HG03571 (cell line): ENCODE data around the gene YRDC.
A peak's percentile ranks its signal among the peaks of the same experiment; 100 is the strongest.

Experiments
- ATAC-seq: cut with Tn5 transposase; IDR thresholded peaks from one replicate; pipeline ENCODE4 v1.9.1; 2021; ENCODE audit not compliant: unreplicated experiment

YRDC gene

DNA sequence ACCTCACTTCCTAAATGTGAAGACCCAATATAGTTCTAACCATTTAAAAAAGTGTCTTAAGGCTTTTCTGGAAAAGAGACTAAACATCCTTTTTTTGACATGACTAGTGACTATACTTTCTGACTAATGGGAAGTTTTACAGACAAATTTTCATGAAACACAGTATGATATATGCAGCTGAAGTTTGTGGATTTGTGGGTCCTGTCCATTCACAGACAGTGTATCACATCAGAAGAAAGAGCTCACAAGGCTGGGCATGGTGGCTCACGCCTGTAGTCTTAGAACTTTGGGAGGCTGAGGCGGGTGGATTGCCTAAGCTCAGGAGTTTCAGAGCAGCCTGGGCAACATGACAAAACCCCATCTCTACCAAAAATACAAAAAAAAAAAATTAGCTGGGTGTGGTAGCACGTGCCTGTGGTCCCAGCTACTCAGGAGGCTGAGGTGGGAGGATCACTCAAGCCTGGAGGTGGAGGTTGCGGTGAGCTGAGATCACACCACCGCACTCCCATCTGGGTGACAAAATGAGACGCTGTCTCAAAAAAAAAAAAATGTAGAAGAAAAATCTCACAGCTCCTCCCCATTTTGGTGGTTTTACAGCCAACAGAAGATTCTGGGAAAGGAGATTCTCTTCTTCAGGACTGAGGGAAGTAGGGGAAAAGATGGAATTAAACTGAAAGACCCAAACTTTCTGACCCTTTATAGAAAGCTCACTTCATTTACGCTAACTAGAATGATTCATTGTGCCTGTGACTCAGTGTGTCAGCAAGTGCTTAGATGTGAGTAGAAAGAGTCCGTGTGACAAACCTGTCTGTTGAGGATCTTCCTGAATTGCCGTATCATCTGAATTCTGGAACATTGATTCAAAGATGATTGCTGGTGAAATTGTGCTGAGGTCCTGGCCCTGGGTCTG is 15.2 kb upstream of the YRDC start:
- no peak for ATAC-seq

DNA sequence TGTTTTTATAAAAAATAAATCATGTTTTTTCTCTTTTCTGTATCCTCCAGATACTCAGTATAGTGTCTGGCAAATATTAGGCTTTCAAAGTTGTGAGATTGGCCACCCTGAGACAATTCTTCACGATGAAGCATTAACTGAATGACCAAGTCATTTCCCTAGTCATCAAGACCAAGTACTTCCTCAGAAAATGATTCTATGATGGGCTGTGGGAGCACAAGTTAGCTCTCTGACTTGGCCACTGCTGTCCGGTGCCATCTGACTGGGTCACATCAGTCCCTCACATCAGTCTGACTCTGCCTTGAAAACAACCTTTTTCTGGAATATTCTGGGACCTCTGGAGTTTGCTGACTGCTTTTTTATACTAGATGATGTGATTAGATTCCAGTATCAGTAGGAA is 13.5 kb upstream of the YRDC start:
- ATAC-seq: no peak

DNA sequence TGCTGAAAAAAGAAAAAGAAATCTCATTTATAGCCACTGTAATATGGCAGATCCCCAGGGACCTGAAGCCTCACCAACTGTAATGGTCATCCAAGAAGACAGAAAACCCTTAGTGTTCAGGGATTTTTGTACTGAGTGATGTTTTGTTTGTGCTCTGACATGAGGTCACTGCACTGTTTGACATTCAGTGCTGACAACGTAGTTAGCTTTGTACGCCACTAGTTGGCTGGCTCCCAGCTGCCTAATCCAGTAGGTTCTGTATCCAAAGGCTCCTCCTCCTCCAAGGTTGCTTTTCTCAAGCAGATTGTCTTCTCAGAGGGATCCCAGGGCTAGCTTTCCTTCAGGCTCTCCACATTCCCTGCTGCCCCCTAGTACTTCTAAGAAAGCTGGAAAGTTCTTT is 9.5 kb upstream of the YRDC start:
- ATAC-seq: no peak

DNA sequence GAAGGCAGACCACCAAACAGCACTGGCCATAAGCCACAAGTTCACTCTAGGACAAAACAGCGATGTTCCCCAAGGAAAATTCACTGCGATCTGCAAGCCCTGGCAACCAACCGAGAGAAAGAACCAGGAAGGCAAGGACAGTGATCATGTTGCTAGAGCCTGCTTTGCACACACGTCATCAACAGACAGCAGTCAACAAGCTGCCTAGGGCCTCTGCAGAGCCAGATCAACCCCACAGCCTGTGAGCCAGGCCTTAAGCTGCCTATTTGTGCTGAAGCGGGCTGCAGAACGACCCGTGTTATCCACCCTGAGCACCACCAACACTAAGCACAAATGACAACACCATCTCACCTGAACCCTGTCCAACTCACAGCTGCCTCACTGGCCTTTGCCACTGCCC is 6.2 kb upstream of the YRDC start:
- no peak for ATAC-seq

DNA sequence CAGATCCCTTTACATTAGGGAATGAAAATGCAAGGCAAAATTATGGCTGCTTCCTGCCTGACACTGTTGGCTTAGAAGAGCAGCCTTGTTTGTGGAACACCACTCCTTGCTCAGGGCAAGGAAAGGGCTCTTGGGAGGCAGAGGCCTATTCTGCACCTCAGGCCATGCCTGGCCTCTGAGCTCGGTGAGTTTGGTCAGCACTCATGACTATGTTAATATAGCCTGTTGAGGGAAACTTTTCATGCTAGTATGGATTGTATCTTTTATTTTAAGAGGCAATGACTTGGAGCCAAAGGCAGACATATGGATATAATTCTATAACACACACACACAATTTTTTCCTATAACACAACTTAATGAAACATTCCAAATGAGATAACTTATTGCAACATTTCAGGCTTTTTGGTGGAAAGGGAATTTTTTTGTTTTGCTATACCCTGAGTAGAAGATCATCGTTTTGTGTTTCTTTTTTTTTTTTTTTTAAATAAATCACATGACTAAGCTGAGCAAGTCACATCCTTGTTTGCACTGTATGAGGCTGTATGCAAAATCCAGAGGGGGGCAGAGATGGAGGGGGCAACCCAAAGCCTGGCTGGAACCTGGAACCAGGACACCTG is 5.6 kb upstream of the YRDC start:
- no peak for ATAC-seq

DNA sequence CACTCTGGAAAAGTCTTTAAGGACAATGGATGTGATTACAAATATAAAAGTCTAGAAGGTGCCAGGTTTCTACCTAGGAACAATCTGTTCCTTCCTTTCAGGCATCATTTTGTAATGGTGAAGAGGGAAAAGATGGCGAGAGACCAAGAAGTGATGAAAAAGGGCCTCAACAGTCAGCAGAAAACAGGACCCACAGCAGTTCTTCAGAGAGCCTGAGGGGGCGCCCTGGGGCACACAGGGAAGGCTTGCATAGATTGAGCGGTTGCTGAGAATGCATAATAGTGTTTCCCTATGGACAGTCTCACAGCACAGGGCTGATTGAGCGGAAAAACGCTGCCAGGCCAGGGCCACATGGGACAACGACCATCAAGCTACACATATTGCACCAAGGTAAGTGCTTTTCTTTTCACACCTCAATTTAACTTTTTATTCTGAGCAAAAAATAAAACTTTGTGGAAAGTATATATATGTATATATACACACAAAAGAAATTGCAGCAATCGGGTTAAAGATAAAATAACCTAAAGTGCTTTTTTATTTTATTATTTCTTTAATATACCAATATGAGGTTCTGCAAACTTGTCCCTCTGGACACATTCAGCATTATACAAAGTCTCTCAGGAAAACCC is 3.1 kb upstream of the YRDC start:
- ATAC-seq: no peak

DNA sequence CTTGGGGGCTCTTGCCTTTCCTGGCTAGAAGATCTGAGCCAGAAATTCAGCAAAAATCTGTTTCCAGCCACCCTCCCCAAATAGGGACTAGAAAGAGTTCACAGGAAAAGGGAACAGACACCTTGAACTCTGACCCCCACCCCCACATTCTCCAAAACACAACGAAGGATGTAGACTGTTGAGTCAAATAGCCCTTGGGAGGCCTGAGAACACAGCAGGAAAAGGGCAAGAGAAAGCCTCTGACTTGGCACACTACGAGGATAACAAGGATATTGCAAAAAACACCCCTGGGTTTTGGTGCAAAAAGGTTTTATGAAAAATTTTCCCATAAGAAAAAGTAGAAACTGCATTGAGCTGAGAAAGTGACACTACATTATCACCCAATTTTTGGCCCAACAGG is 1.9 kb upstream of the YRDC start:
- no peak for ATAC-seq

DNA sequence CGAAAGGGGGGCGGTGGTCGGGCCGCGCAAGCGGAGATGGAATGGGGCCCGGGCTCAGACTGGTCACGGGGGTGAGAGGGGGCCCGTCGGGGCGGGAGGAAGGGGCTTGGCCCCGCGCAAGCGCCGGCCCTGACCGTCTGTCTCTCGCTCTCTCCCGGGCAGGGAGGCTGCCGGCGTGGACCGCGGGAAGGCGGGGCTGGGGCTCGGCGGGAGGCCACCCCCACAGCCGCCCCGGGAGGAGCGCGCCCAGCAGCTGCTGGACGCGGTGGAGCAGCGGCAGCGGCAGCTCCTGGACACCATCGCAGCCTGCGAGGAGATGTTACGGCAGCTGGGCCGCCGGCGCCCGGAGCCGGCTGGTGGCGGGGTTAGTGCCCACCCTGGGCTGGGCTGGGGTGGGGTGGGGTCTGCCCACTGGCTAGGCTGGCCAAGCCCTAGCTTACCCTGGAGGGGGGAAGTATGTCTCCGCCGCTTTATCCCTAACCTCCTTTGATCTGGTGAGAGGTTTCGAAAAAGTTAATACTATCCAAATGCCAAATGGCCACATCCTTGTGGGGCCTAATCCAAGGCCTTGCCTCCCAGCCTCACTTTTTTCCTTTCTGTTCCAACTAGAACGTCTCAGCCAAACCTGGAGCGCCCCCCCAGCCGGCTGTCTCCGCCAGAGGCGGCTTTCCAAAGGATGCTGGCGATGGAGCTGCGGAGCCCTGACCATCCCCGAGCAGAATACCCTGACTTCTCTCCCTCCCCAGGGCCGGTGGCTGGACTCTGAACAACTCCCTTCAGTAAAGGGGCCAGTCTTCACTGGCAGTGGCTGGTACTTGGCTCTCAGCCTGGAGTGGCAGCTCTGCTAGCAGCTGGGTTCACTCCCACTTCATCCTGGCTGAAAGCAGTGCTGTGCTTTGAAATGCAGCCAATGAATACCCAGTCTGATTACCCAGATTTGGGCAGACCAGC is 636 bp upstream of the YRDC start:
- ATAC-seq: peak; percentile 39

DNA sequence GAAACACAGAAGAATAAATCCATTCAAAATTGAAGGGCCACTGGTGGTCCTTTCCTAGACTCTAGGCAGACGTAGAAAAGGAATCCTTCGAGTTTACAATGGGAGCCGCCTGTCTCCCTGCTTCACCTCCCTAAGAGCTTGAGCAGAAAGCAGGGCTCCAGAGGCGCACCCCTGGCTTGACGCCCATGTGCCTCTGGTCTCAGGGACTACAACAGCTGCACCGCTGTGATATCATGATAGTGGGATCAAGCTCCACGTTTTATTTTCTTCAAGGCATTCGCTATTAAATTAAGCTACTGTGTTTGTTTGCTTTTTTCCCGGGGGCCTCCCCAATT is 821 bp downstream of the YRDC start:
- ATAC-seq: no peak

DNA sequence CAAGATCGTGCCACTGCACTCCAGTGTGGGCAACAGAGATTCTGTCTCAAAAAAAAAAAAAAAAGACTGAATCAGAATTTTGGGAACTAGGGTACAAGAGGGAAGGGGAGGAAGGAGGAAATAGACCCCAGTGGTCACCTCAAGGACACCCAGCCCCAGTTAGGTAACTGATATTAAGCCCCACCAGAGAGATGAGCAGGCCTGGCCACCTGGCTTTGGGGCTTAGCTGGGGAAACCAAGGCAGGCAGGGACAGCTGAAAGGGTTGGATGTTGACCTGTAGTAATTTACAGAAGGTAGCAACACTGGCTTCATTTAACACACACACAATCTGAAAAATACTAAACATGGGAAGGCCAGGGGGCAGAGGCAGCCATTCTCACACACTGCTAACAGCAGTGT is 5.6 kb downstream of the YRDC start:
- ATAC-seq: no peak

DNA sequence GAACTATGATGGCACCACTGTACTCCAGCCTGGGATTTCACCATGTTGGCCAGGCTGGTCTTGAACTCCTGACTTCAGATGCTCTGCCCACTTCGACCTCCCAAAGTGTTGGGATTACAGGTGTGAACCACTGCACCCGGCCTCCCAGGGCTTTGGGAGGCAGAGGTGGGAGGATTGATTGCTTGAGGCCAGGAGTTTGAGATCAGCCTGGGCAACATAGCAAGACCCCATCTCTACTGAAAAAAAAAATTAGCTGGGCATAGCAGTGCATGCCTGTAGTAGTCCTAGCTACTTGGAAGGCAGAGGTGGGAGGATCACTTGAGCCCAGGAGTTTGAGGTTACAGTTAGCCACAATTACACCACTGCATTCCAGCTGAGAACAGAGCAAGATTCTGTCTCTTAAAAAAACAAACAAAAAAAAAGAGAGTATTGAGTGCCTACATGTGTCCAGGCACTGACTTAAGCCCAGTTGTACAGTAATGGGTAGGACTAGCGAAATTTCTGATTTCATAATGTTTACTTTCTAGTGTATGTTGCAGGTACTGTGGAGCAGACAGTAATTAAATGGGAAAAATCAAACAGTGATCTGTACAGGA is 10.2 kb downstream of the YRDC start:
- no peak for ATAC-seq

DNA sequence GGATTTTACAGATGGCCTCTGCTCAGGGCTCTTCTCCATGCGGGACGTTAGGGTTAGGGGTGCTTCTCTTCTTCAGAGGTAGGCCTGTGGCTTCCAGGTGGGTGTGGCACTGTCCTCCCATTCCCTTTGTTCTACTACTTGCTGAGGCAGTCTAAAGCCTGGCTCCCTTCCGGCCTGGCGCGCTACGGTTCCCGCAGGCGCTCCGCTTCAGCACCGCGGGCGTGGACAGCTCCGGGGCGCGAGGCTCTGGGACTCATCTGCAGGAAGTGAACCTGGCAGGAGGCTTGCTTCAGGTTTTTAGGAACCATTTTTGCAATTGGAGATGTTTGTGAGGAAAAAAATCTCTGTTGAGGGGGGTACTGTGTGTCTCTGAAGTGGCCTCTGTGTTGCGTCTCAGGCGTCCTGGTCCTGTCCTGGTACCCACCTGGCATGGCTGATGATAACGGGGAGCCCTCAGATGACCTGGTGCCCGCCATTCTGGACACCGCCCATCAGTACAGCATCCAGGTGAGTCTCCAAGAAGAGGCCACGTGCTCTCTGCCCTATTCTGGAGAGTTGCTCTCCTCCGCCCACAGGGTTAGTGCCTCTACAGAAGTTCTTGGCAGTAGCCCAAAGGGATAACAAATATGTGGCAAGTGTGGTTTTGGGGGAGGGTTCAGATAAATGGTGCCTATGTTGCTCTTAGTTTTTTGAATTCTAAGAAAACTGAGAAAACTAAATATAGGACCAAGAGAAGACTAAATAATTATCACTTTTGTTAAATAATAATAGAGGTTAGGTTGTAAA is 12.5 kb downstream of the YRDC start:
- ATAC-seq: no peak

DNA sequence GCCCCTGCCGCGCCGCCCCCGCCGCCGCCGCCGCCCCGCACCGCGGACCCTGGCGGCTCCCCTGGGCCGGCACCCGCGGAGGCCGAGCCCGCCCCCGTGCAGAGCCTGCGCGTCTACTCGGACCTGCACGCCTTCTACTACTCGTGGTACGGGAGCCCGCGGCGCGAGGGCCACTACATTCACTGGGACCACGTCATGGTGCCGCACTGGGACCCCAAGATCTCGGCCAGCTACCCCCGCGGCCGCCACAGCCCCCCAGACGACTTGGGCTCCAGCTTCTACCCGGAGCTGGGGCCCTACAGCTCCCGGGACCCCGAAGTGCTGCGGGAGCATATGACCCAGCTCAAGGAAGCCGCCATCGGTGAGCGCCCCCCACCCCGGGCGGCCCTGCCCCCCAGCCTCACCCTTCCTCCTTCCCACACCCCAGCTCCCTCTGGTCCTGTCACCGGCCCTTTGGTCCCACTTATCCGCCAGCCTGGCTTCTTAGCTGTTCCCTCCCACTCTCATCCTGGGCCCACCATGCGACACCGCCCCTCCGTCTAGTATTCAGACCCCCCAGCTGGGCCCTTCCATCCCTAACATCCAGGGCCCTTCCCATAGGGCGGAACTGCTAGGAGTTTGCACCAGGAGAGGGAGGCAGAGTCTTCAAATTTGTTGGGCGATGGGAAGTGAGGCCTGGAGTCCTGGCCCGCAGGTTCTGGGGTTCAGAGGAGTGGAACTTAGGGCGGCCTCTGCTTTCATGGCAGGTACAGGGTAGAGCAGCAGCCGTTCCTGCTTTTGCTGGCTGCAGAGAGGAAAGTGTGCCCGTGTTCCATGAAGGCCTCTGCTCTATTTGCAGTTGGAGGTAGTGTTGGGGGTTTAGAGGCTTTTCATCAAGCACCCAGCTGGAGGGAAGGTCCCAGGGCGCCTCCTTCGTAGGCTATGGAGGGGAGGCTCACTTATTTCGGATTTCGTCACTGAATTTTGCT is 13.4 kb downstream of the YRDC start:
- no peak for ATAC-seq

DNA sequence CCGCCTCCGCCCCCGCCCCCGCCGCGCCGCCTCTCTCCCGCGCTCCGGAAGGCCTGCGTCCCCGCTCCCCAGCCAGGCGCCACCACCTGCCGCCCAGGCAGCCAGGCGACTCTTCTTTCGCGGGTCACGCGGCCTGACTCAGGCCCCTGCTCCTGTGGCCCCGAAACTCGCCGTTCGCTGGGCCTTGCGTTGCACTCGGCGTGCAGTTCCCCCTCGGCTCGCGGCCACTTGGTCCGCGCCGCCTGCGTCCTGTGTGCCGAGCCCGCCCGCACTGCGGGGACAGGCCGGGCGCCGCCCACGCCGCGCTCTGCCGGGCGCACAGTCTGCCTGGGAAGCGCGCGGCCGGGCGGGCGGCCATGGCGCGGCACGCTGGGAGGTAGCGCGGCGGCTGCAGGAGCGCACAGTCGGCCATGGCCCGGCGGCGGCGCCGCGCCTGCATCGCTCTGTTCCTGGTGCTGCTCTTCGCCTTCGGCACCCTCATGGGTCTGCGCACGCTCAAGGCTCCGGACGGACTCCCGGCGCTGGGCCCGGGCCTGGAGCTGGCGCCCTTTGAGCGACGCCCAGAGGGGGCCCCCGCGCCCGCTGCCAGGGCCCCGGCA is 14.1 kb downstream of the YRDC start, which contains the start of gene MANEAL:
Gene MANEAL, plus strand, starts transcription at position 75 of the 599 bp plus-strand sequence. Its CDS starts 336 bp downstream, at position 411.
- ATAC-seq: peak; percentile 46

DNA sequence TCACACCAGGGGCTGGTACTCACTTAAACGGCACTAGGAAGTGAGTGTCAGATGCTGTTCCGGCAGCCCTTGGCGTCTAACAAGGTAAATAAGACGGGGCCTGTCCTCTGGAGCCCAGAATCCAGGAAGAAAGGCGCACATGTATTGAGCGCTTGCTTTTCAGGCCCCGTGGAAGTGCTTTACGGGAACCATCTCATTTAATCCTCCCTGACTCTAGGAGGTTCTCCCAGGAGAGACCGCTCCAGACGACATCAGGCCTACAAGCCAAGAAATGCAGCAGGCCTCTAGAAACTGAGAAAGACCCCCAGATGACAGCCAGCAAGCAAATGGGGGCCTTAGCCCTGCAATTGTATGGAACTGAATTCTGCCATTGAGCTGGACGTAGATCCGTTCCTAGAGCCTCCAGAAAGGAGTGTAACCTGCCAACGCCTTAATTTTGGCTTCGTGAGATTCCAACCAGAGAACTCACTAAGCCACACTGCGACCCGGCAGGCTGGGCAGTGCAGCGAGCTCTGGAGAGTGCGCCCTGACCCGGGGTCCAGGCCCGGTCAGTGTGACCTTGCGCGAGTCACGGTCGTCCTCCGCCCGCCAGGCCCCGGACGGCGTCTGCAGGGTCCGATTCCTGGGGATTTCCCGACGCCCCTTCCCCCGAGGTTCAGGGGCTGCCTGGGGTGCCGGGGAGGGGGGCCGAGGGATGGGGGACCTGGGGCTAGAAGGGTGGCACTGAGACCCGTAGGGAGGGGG is 14.9 kb downstream of the YRDC start:
- ATAC-seq: no peak

DNA sequence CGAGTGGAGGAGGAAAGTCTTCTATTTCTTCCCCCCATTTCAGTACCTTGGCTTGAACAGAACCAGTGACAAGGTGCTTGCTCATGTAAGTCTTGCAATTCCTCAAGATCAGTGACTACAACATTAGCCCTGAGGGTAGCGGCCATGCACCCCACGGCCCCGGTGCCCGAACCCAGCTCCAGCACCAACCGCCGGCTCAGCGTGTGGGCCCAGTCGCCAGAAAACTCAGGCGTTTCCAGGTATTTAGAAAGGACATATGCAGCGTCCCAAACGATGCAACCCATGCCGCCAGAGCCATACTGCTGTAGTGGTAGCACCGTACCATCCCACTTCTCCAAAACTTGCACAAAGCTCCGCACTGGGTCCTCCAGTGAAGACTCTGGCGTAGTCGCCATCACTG is 25.5 kb downstream of the YRDC start:
- no peak for ATAC-seq

DNA sequence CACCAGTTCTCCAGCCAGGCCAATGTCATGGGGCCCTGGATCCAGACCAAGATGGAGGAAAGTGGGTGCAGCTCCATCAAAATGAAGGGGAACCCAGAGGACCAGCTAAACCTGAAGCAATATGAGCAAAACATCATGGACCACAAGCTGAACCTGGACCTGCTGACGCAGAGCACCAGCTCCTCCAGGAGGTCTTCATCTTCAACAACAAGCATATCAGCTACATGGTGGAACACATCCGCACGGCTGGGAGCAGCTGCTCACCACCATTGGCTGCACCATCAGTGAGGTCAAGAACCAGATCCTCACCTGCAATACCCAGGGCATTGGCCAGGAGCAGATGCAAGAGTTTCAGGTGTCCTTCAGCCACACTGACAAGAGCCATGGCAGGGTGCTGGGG is 29.4 kb downstream of the YRDC start:
- no peak for ATAC-seq
